HG03064 (cell line): ENCODE results near the gene CAMTA1.

Experiments used
- ATAC-seq: cut with Tn5 transposase; IDR thresholded peaks from one replicate; pipeline ENCODE4 v1.9.1; 2021; ENCODE audit warnings: low read depth; ENCODE audit not compliant: unreplicated experiment

The CAMTA1 gene

DNA sequence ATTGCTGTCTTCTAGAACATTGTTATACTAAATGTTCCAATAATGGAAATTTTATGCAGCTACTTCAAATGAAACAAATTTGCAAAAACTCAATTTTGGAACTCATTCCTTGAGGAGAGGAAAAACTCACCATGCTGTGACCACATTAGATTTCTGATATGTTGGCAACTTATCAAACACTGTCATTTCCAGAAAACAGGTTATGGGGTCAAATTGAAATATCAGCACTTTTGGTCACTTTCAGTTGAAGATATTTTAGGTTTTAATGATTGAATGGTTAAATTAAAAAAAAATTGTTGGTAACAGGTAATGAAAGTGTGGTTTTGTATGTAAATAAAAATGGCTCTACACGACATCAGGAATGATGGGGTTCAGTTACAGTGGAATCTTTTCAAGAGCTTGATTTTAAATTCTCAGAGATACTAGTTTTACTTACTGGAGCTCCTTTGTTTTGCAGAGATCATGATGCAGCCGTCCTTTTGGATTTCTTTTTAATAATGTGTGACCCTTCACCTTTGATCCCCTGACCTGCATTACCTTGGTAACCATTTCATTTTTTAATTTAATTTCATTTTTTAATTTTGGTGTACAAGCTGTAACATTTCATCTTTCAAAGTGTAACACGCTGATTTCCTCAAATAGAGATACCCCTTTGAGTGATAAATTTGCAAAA, 86.2 kb downstream of the CAMTA1 start:
- no peak for ATAC-seq

DNA sequence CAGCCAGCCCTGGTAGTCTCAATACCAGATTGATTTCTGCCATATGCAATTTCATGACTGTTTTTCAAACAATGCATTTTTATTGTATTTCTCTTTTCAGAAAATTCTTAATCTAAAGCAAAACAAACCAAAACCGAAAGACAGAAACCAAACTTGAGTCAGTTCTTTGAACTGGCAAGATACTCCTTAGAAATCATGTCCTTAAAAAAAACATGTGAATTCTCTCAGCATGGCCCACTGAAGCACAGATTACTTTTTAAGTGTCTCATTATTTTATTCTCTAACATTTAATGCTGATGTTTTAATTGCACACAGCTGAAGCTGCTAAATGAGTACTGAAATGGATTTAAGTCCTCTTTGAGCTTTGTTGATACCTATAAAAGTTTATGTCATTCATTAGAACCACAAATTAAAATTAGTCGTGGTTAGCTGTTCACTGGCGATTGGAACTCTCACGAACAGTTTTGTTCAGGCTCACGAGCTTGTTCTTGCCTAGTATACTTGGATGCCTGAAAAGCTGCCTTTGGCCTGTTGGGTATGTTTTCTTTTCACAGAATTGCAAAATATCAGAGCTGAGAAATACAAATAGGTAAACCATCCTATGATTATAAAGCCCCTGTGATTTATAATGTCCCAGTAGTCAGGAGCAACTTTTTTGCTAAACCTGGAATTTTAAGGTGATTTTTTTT, 87.5 kb downstream of the CAMTA1 start:
- ATAC-seq, result no peak

DNA sequence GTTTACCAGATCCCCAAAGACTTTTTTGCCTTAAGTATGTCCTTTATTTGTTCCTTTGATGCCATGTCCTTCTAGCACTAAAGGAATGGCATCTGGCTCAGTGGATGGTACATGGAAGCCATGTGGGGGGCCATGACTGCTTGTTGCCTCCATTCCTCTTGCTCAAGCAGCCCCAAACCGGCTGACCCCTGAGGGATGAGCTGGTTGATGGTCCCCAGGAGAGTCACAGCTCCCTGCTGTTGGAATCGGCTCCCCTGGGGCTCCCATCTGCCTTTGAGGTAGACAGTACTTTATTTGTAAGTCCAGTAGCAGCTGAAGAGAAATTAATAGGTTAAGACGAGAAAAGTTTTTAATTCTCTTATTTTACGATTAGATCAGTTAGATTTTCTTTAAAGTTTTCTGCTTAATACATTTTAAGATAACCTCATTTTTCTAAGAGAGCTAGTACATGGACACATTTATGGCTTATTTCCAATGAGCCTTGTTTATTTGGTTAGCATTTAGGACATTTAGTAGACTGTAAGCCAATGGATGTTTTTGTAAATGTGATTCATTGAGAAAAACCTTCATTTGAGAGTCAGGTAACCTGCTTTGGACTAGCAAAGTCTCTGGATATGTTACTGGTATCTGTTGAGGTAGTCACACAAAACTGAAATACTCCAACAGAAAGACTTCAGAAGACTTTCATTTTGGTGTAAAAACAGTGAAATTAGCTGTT, 88.2 kb downstream of the CAMTA1 start:
- ATAC-seq, result no peak

DNA sequence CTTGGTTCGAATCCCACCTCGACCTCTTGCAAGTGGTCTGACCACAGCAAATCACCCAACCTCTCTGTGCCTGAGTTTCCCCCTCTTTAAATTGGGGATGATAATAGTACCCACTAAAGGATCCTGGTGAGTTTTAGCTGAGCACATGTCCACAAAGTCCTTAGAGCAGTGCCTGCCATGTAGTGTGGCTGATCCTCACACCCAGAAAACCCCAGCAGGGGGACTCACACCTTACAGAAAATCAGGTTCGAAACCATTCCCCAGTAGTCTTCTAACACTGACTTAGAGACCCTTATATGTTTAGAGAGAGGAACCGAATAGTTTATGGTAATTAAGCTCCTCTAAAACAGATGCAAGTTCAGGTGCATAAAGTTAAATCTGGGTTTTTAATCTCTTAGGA, 89.0 kb downstream of the CAMTA1 start:
- ATAC-seq, result no peak

DNA sequence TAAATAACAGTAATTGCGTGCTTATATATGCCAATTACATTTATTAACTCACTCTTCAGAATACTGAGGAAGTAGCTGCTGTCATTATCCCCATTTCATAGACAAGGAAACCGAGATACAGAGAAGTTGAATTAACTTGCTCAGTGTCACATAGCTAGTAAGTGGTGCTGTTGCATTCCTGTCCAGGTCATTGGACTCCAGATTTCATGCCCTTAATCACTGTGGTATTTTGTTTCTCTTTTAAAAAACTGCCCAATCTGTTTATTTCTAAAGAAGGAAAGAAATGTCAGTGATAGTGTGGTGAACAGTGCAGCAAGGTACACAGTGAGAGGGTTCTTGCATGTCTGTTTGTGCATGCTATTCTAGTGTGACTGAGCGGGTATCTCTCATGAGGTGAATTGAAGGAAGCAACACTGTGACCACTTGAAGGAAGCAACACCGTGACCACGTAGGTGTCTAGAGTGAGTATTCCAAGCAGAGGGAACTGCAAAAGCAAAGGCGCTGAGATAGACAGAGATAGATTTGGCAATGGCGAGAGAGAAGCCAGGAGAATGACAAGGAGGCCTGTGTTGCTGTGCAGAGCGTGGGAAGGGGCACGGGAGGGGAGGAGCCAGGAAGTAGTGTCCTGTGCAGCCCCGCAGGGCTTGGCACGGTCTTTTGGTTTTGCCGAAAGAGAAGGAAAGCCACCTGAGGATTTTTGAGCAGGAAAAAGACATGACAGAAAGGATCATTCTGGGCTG, 95.9 kb downstream of the CAMTA1 start:
- ATAC-seq, result no peak

DNA sequence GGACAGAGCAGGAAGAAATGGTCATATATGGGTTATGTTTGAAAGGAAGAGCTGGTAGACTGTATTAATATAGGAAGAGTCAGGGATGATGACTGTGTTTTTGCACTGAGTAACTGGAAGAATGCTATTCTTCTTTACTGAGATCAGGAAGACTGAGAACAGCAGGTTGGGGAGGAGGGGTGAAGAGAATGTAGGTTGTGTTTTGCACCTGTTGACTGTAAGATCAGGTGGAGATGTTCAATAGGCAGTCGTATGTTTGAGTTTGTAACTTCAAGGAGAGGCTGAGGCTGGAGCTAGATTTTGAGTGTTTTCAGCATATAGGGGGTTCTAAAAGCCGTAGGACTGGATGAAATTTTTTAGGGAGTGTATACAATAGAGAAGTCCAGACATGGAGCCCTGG, 97.2 kb downstream of the CAMTA1 start:
- ATAC-seq, result no peak

DNA sequence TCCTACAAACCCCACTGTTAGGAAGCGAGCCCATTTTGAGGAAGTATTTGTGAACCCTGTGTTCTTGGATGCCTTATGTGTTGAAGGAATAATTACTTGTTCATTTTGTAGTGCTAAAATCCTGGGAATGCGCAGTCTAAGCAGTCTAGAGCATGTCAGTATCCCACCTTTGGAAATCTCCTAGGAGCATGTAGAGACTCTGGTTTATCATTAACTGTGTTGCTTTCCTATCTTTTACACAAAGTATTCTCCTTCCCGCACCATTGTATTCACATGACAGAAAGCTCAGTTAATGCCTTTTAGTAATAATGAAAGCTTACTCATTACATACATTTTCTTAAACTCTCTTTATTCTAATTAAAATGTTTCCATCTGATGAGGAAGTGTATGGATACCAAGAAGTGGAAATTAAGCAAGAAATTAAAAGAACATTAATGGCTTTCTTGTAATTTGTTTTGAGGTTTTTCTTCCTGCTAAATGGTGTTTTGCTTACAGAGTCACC, 99.4 kb downstream of the CAMTA1 start:
- no peak for ATAC-seq

DNA sequence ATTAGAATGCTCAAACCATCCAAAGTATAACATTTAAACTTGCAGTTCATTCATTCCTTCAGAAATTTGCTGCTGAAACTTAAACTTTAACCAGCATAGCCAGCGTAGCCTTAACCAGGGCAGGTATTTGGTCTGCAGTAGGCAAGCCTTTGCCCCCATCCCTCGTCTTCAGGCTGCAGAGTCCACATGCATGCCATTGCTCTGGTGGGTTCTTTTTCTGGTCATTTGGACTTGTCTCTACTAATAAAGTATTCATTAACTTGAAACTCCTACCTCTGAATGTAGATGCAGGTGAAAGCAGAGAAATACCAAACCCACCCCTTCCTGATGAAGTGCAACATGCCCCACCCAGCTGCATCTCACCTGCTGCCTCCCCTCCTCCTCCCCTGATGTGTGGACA, 100.2 kb downstream of the CAMTA1 start:
- no peak for ATAC-seq

DNA sequence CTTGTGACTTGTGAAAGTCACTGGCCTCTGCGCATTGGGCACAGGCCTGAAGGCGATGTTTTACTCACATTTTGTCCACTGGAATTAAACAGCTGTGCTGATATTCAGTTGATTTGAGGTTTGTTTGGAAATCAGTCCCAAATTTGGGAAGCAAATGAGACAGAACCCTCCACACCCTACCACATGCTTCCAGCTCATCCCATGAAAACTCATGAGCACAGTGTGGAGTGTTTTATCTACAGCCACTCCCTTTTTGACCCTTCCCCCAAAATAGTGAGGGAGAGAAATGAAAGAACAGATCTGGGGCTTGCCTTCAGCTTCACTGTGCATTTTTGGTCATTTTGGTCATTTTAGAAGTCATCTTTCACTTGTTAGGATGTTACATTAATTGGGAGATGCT, 101.3 kb downstream of the CAMTA1 start:
- no peak for ATAC-seq

DNA sequence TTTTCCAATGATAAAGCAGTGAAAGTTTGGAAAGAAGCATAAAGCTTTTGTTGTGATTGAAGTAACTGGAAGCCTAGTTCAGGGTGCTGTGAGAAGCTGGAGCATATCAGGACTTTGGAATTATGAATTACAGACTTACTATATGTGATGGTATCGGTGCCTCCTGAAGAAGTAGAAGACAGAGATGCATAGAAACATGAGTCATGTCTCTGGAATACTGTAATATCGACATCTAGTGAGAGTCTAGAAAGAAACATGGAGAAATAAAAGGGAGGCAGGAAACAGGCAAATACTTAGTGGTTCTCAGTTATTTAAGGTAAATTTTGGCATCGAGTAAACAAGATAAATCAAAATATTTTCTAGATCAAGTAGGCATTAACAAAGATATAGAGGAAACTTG, 103.0 kb downstream of the CAMTA1 start:
- no peak for ATAC-seq

DNA sequence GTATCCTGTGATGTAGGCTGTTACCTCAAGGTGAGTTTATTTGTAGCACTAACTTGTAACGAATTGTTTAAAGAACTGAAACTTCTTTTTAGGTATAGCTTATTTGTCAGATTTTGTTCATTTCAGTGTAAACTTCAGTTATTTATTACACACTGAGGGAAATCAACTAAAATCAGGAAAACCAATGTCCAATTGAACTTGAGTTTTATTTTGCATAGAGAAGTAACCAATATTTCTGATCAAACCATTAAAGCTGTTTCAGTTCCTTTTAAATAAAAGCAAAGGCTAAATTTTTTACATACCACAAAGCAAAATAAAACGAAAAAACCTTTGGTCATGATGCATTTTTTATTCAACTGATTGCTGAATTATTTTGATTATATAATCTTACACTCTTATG, 103.6 kb downstream of the CAMTA1 start:
- no peak for ATAC-seq

DNA sequence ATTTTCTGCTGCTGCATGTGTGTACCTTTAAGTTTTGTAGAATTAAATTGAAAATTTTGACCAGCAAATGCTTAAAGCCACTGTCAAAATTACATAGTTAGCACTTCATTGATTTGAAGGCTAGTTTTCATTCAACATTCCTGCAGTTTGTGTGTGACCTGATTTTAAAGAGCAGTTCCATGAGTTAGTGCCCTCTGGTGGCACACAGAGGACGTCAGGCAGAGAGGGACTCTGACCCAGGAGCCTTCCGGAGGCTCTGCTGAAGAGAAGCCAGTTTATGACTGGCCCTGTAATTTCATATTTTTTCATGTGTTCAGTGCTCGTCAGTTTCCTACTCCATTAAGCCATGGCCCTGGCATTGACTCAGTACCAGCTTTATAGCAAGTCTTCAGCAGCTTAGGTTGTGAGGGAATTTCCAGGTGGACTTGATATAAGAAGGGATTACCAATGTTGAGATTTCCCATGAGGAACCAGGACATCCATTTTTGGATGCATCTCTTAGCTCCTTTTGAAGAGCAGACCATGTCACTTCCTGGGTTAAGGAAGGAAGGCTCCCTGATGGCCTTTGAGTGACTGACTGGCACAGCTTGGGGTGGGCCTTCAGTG, 104.7 kb downstream of the CAMTA1 start:
- ATAC-seq, result no peak

DNA sequence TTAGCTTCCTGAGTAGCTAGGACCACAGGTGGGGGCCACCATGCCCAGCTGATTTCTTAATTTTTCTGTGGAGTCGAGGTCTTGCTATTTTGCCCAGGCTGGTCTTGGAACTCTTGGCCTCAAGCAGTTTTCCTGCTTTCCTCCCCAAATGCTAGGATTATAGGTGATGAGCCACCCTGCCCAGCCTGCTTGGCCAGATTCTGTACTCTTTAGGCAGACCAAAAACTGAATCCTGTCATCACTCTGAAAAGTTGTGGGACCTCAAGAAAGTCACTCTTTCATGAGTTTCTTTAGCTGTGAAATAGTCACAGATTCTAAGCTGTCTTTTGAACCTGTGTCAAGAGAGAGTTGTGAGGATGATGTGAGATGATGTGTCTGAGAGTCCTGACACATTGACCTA, 105.4 kb downstream of the CAMTA1 start:
- ATAC-seq, result no peak

DNA sequence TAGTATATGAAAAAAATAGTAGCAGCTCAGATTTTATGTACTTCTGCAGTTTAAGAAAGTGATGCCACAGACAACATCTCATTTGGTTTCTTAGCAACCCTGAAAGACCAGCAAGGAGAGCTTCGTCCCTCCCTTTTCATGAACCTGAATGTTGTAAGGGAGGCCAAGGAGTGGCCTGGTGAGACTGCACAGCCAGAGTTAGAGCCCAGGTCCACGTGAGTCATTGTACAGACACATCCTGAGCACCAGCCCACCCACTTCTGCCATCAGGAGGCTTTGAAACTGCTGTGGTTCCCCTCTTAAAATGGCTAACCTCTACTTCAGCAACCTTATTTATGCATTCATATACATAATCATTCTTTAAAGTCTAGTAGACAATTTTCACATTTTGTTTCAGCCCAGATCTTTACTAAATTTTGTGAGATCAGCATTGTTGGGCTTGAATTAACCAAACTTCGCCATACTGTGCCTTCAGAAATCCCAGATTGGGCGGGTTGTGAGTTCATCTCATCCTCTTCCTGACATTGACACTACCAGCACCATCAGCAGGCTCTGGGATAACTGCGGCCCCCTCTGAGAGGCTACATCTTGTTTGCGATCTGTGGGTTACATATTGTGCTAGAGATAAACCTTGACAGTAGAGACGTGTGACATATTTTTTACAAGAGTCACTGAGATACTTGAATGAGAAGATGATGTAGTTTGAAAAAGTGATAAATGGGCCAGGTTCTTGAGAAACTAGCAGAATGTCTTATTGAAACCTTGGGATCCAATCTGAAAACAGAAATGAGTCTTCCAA, 106.7 kb downstream of the CAMTA1 start:
- no peak for ATAC-seq

DNA sequence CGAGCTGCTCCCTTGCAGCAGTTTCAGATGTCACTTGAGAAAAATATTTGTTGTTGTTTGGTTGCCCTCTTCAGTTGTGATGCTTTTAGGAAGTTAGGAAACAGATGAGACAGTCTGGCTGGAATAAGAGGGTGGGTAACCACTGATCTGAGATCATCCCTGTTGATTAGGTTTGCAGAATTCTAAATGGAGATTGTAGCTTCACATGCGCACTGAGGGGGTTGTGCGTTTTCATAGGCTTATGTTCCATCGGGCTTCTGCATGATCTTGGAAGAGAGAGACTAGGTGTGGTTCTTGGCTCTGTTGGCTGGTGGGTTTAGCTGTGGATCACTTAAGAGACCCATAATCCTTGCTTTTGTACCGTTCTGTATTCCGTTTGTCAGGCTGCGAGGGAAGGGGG, 108.1 kb downstream of the CAMTA1 start:
- no peak for ATAC-seq

DNA sequence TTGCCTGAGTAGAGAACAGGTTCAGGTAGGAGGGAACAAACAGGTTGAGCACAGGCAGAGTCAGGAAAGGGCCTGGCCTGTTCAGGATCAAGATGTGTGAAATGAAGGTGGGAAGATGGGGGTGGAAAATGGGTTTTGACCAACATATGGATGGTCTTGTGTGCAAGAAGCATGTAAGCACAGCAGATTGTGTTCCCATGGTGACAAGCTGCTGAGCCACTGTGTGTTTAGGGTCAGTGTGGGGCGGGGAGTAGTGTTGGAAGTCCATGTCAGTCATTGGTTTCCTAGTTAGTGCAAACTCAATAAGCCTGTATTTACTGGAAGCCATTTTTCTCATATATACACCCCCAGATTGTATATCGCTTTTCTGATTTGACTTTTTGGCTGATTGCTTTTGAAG, 111.9 kb downstream of the CAMTA1 start:
- no peak for ATAC-seq

DNA sequence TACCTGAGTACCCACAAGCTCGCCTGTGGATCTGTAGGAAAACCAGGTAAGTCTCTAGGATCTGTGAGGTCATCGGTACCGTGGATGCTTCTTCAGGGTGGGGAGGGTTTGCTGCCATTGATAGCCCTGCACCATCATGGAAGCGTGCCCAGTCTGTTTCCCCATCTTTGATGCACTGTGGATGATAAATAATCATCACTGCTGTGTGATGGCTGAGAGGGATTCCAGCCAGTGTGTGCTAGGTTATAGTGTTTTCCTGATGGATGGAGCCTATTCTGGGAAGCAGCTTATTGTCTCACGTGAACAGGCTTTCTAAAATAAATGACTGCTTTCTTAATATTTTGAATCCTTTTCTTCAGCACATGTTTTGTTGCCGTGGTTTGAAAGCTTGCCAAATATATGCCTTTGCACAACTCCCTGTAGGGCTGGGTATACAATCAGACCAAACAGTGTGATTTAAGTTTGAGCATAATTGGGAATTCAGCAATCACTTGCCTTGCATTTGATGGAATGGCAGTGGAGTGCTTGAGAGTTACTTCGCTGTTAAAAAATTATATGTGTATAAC, 113.8 kb downstream of the CAMTA1 start:
- ATAC-seq, result no peak

DNA sequence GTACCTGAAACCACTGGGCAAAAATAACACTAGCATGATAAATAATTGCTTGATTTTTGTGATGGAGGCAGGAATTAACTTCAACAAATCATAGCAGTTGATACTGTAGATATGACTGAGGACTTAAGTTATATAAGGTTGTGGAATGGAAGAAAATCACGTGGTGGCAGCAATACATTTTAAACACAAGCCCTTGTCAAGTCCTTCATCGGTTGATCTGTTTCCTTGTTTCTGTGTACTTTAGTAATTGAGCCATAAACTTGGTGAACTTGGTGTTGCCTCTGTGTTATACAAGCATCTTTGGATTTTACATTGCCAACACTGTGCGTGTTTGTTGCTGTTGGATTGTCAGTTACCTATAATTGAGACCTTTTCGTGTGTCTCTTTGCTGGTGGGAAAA, 114.4 kb downstream of the CAMTA1 start:
- no peak for ATAC-seq

DNA sequence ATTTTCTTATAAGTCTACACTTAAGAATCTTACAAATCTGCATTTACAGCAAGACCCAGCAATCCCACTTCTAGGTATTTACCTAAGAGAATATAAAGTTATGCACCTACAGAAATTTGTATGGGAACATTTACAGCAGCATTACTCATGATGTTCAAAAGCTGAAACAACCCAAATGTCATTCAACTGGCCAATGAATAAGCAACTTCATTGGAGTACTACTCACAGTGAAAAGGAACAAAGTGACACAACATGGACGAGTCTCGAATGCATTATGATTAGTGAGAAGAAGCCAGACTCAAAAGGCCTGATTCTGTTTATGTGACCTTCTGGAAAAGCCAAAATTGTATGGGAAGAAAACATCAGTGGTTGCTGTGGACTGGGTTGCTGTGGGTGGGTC, 116.9 kb downstream of the CAMTA1 start:
- ATAC-seq, result no peak
